Caco-2 (cell line): ENCODE data around the gene PAFAH2. TPM values are rescaled to one million over a fixed set of nuclear protein-coding genes. Genes with fewer than 3 reads are reported as not detected.

Experiments used
- BruUV-seq: library from RNA; stranded (reverse); fragments of 400-500 nt; replicated peaks from 2 replicates; lab custom pipeline; 2021; lab: Mats Ljungman, UMichigan
- CTCF ChIA-PET: fragments of 300-600 bp; sonication (Branson Sonifier 250); formaldehyde crosslinking; loops from one replicate; lab custom pipeline; 2022; ENCODE audit warnings: antibody characterized with exemption; lab: Charles Lee
- POLR2A ChIA-PET: fragments of 300-600 bp; sonication (Branson Sonifier 250); formaldehyde crosslinking; loops from one replicate; lab custom pipeline; 2022; ENCODE audit warnings: antibody characterized with exemption; lab: Charles Lee
- DNase-seq, 2 experiments: peaks; one replicate each; pipeline versions ENCODE4 v3.0.0 to v3.0.0-alpha.2; 2020 to 2022
- H3K27me3 ChIP-seq: replicated peaks from 2 replicates; pipeline ENCODE4 v1.6.0; 2011; ENCODE audit warnings: low read length; ENCODE audit not compliant: control insufficient read depth, insufficient read depth
- H3K36me3 ChIP-seq: 2 replicates; pipeline ENCODE4 v1.5.1; 2011; ENCODE audit warnings: low read length; ENCODE audit not compliant: control insufficient read depth, insufficient read depth
- H3K4me1 ChIP-seq: fragments of 250-450 bp; sonication (Bioruptor Pico); 2 replicates; pipeline ENCODE4 v1.5.1; 2020; ENCODE audit warnings: mild to moderate bottlenecking
- H3K4me3 ChIP-seq: 2 replicates; pipeline ENCODE4 v1.5.1; 2011; ENCODE audit warnings: low read depth, mild to moderate bottlenecking, control low read depth, low read length
- H3K9me3 ChIP-seq: fragments of 250-450 bp; sonication (Bioruptor Pico); 2 replicates; pipeline ENCODE4 v1.5.1; 2020; ENCODE audit warnings: mild to moderate bottlenecking, moderate library complexity
- H3K27ac Mint-ChIP-seq: one replicate; pipeline ENCODE4 v1.8.0; 2022; ENCODE audit warnings: mixed read lengths; ENCODE audit not compliant: unreplicated experiment
- H3K27me3 Mint-ChIP-seq: one replicate; pipeline ENCODE4 v1.8.0; 2022; ENCODE audit warnings: mixed read lengths; ENCODE audit not compliant: insufficient read depth, unreplicated experiment
- H3K36me3 Mint-ChIP-seq: one replicate; pipeline ENCODE4 v1.8.0; 2022; ENCODE audit warnings: mild to moderate bottlenecking, mixed read lengths; ENCODE audit not compliant: insufficient read depth, unreplicated experiment
- H3K4me1 Mint-ChIP-seq: one replicate; pipeline ENCODE4 v1.8.0; 2022; ENCODE audit warnings: low read depth, mixed read lengths; ENCODE audit not compliant: unreplicated experiment
- H3K4me3 Mint-ChIP-seq: one replicate; pipeline ENCODE4 v1.8.0; 2022; ENCODE audit warnings: mild to moderate bottlenecking, moderate library complexity, mixed read lengths; ENCODE audit not compliant: unreplicated experiment
- H3K9me3 Mint-ChIP-seq: one replicate; pipeline ENCODE4 v1.8.0; 2022; ENCODE audit warnings: mixed read lengths; ENCODE audit not compliant: unreplicated experiment
- intact Hi-C: fragments of 100-400 bp; cut with micrococcal nuclease; formaldehyde crosslinking; loops from one replicate; pipeline ENCODE4 v1.10.0; 2022; ENCODE audit not compliant: unreplicated experiment
- total RNA-seq: library from RNA; stranded (reverse); gene quantifications from 2 replicates; pipeline ENCODE4 v1.2.3, GENCODE V29; 2022
- TF ChIP-seq, protein P1 (sequence below), 2 experiments: fragments of 200-600 bp in 1 of 2; IDR thresholded peaks; 1 replicate in 1 of 2; 2 replicates in 1 of 2; pipeline versions ENCODE4 v1.5.1 to v1.8.0; 2011 to 2022; ENCODE audit warnings: antibody characterized with exemption in 1 of 2, control low read depth in 1 of 2, inconsistent platforms in 1 of 2, low read depth in 1 of 2, low read length in 1 of 2, mild to moderate bottlenecking in 1 of 2, moderate library complexity in 1 of 2; ENCODE audit not compliant: insufficient read depth in 1 of 2, severe bottlenecking in 1 of 2, unreplicated experiment in 1 of 2

The PAFAH2 gene
- total RNA-seq, 1 experiment from 2014 or later, result 8.0 TPM

DNA sequence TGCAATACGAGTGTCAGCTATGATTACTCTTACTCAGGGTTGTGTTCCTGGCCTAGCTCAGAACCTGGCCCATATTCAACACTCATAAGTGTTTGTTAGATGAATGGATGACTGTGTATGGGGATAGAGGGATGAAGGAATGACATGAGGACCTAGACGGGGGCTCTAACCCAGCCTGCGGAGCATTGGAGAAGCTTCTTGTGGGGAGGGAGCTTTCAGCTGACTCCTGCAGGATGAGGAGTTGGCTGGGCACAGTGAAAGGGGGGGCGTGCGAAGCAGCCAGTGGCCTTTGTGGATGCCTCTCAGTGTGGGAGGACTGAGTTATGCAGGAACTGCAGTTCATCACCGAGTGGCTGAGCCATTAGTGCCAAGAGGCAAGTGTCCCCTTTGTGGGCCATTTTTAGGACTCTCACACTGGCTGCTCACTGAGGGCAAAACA is 22.5 kb upstream of the PAFAH2 start:
- Mint-ChIP-seq H3K4me1 (peaks cover 7% of the 10 kb centered on the region), H3K27ac (no peak overlapping the region), H3K4me3 (no peak overlapping the region), H3K36me3 (no peaks in the 10 kb centered on the region), H3K27me3 (no peaks in the 10 kb centered on the region), H3K9me3 (no peaks in the 10 kb centered on the region)
- no peak for DNase-seq
- TF ChIP-seq, protein P1, sequence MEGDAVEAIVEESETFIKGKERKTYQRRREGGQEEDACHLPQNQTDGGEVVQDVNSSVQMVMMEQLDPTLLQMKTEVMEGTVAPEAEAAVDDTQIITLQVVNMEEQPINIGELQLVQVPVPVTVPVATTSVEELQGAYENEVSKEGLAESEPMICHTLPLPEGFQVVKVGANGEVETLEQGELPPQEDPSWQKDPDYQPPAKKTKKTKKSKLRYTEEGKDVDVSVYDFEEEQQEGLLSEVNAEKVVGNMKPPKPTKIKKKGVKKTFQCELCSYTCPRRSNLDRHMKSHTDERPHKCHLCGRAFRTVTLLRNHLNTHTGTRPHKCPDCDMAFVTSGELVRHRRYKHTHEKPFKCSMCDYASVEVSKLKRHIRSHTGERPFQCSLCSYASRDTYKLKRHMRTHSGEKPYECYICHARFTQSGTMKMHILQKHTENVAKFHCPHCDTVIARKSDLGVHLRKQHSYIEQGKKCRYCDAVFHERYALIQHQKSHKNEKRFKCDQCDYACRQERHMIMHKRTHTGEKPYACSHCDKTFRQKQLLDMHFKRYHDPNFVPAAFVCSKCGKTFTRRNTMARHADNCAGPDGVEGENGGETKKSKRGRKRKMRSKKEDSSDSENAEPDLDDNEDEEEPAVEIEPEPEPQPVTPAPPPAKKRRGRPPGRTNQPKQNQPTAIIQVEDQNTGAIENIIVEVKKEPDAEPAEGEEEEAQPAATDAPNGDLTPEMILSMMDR (IDR thresholded peaks at IDR 0.05; ENCODE audit: insufficient read depth in 1 of 2, low read depth in 1 of 2, low read length in 1 of 2, severe bottlenecking in 1 of 2, unreplicated experiment in 1 of 2), result no peak
- no peak overlapping the region for H3K4me3 ChIP-seq
- ChIA-PET POLR2A (no interaction called here), CTCF (interaction anchor here (1.1 kb wide), 1 partner anchor 125 kb away, joined by 4 read pairs; no protein-coding TSS in a partner anchor)
- H3K4me1 ChIP-seq, result no peaks in the 10 kb centered on the region
- no peaks in the 10 kb centered on the region for H3K9me3 ChIP-seq
- intact Hi-C loops, result no loop called here
- no TSS peak for BruUV-seq
- H3K27me3 ChIP-seq, result no peaks in the 10 kb centered on the region
- H3K36me3 ChIP-seq, result no peaks in the 10 kb centered on the region

DNA sequence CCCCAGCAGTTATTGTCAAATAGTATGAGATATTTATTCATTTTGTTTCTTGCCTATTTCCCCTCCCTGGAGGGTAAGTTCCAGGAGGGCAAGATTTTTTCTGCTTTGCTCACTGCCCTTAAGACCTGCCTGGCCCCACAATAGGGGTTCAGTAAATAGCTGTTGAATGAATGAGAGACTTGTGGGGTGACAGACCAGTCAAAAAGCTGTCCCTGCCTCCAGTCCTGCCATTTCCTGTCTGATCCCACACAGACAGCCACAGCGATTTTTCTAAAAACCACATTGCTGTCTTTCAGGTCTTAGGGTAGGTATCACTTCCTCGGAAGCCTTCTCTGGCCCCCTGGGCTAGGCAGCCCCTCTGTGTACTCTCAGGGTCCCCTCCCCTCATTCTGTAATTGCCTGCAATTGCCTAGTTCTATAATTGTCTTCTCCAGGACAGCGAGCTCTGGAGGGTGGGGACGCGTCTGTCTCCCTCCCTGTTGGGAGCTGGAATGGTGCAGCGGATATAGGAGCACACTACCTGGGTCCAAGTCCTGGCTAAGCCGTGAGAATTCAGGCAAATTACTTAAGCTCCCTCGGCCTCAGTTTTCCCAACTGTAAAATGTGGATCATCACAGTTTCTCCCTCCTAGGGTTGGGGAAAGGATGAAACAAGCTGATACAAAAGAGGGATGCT is 21.9 kb upstream of the PAFAH2 start:
- no peak overlapping the region for H3K4me3 Mint-ChIP-seq

DNA sequence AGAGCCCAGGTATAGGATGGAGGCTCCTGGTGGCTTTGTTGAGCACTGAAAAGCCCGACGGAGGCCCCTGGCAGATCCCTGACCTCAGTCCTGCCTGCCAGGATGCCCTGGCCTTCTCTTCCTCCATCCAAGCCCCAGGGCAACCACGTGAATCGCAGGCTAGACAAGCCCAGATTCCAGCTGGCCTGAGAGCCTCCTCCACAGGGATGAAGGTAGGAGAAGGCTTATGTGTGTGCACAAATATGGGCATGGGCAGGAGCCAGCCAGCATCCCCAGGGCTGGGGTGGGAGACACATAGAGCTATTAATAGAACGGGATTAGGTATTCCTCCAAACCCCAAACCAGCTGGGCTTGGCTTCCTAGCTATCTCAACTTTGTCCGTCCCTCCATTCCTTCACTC is 19.7 kb upstream of the PAFAH2 start:
- H3K4me1 Mint-ChIP-seq, result peaks cover 7% of the 10 kb centered on the region
- CTCF ChIA-PET, result no interaction called here
- POLR2A ChIA-PET, result no interaction called here

More for the DNA sequence above, 21.9 kb upstream of the PAFAH2 start:
- no peaks in the 10 kb centered on the region for H3K36me3 ChIP-seq
- no peaks in the 10 kb centered on the region for H3K9me3 ChIP-seq
- no peak for DNase-seq
- Mint-ChIP-seq H3K4me1 (peaks cover 7% of the 10 kb centered on the region), H3K27me3 (no peaks in the 10 kb centered on the region), H3K36me3 (no peaks in the 10 kb centered on the region), H3K27ac (no peak overlapping the region), H3K9me3 (no peaks in the 10 kb centered on the region)
- no peaks in the 10 kb centered on the region for H3K27me3 ChIP-seq
- H3K4me1 ChIP-seq, result no peaks in the 10 kb centered on the region
- BruUV-seq, result no TSS peak
- H3K4me3 ChIP-seq, result no peak overlapping the region
- POLR2A ChIA-PET, result no interaction called here
- CTCF ChIA-PET, result interaction anchor here (1.1 to 1.8 kb wide), 2 partner anchors 10 to 124 kb away, joined by 4 read pairs; no protein-coding TSS in a partner anchor
- TF ChIP-seq, protein P1 (IDR thresholded peaks at IDR 0.05; ENCODE audit: insufficient read depth in 1 of 2, low read depth in 1 of 2, low read length in 1 of 2, severe bottlenecking in 1 of 2, unreplicated experiment in 1 of 2), result no peak
- intact Hi-C loops, result no loop called here

More for the DNA sequence above, 19.7 kb upstream of the PAFAH2 start:
- no peaks in the 10 kb centered on the region for H3K27me3 ChIP-seq
- H3K36me3 ChIP-seq, result no peaks in the 10 kb centered on the region
- no peaks in the 10 kb centered on the region for H3K4me1 ChIP-seq
- TF ChIP-seq, protein P1 (IDR thresholded peaks at IDR 0.05; ENCODE audit: insufficient read depth in 1 of 2, low read depth in 1 of 2, low read length in 1 of 2, severe bottlenecking in 1 of 2, unreplicated experiment in 1 of 2), result no peak
- no peaks in the 10 kb centered on the region for H3K9me3 ChIP-seq
- DNase-seq, result no peak
- Mint-ChIP-seq H3K4me3 (no peak overlapping the region), H3K27me3 (no peaks in the 10 kb centered on the region), H3K27ac (no peak overlapping the region), H3K9me3 (no peaks in the 10 kb centered on the region), H3K36me3 (no peaks in the 10 kb centered on the region)
- intact Hi-C loops, result no loop called here
- BruUV-seq, result no TSS peak
- H3K4me3 ChIP-seq, result no peak overlapping the region
